DMS53 treated with DMSO at 0.1 percent for 48 hours (cell line): ENCODE data around the gene ANKRD60.
A peak's percentile ranks its signal among the peaks of the same experiment; 100 is the strongest.

Experiments
- DNase-seq: peaks from one replicate; lab custom pipeline; 2025; ENCODE audit not compliant: unreplicated experiment; lab: John Stamatoyannopoulos, UW

ANKRD60 gene

GRCh38 chr20:58244517-58245030, 16.1 kb upstream of the ANKRD60 start:
- no peak for DNase-seq

- DNase-seq: no peak
Observed at GRCh38 chr20:58243653-58244410, 15.4 kb upstream of the ANKRD60 start.

GRCh38 chr20:58242824-58243223, 14.4 kb upstream of the ANKRD60 start:
- no peak for DNase-seq

- DNase-seq: no peak
Observed at GRCh38 chr20:58241766-58242465, 13.5 kb upstream of the ANKRD60 start.

- no peak for DNase-seq
Observed at GRCh38 chr20:58240471-58240870, 12.0 kb upstream of the ANKRD60 start.

GRCh38 chr20:58239216-58239615, 10.8 kb upstream of the ANKRD60 start:
- no peak for DNase-seq

- no peak for DNase-seq
Observed at GRCh38 chr20:58238490-58238889, 10.0 kb upstream of the ANKRD60 start.

GRCh38 chr20:58237318-58238132, 9.1 kb upstream of the ANKRD60 start:
- DNase-seq: no peak

GRCh38 chr20:58236612-58237317, 8.3 kb upstream of the ANKRD60 start:
- peak; percentile 56 for DNase-seq

GRCh38 chr20:58235010-58235409, 6.6 kb upstream of the ANKRD60 start:
- no peak for DNase-seq

- DNase-seq: no peak
Observed at GRCh38 chr20:58233881-58234528, 5.6 kb upstream of the ANKRD60 start.

GRCh38 chr20:58233393-58233792, 4.9 kb upstream of the ANKRD60 start:
- no peak for DNase-seq

GRCh38 chr20:58231683-58232082, 3.2 kb upstream of the ANKRD60 start:
- DNase-seq: peak; percentile 24

- DNase-seq: no peak
Observed at GRCh38 chr20:58229198-58229798, 845 bp upstream of the ANKRD60 start.

- DNase-seq: no peak
Observed at GRCh38 chr20:58228103-58228483, 360 bp downstream of the ANKRD60 start.

GRCh38 chr20:58227391-58228102, 906 bp downstream of the ANKRD60 start:
- DNase-seq: no peak

- no peak for DNase-seq
Observed at GRCh38 chr20:58225452-58226200, 2.8 kb downstream of the ANKRD60 start.

- DNase-seq: no peak
Observed at GRCh38 chr20:58224974-58225373, 3.5 kb downstream of the ANKRD60 start.

- no peak for DNase-seq
Observed at GRCh38 chr20:58224097-58224496, 4.4 kb downstream of the ANKRD60 start.
